Natural killer cell (primary cell): ENCODE measurements around the gene FOXC1. TPM values are rescaled to one million over a fixed set of nuclear protein-coding genes. Genes with fewer than 3 reads are reported as not detected.

ENCODE experiments used
- ATAC-seq, 3 donors: fragments of 150-1000 bp in 2 of 3; fragments of 200-7000 bp in 1 of 3; cut with Tn5 transposase; 1 replicate in 1 of 3; 2 replicates in 2 of 3; pipeline ENCODE4 v1.10.0; 2021; ENCODE audit warnings: mild to moderate bottlenecking in 2 of 3, moderate library complexity in 2 of 3
- DNase-seq, 2 donors: peaks; one replicate each; pipeline versions ENCODE4 v3.0.0 to v3.0.0-alpha.2; 2013 to 2021; ENCODE audit warnings: mixed read lengths in 1 of 2
- H3K27ac ChIP-seq: one replicate; pipeline ENCODE4 v1.5.1; 2013; ENCODE audit warnings: mild to moderate bottlenecking, low read length
- H3K27me3 ChIP-seq: one replicate; pipeline ENCODE4 v1.6.1; 2013; ENCODE audit warnings: low read length; ENCODE audit not compliant: control insufficient read depth, insufficient read depth
- H3K36me3 ChIP-seq: one replicate; pipeline ENCODE4 v1.6.1; 2013; ENCODE audit warnings: low read length; ENCODE audit not compliant: control insufficient read depth, insufficient read depth
- H3K4me1 ChIP-seq: one replicate; pipeline ENCODE4 v1.6.1; 2013; ENCODE audit warnings: low read length; ENCODE audit not compliant: control insufficient read depth, insufficient read depth
- H3K4me3 ChIP-seq: one replicate; pipeline ENCODE4 v1.5.1; 2013; ENCODE audit warnings: low read length
- H3K9me3 ChIP-seq: one replicate; pipeline ENCODE4 v1.6.1; 2013; ENCODE audit warnings: low read length; ENCODE audit not compliant: control insufficient read depth, insufficient read depth
- H3K27ac Mint-ChIP-seq, 2 donors: one replicate each; pipeline ENCODE4 v1.8.0; 2022; ENCODE audit warnings: mild to moderate bottlenecking in 2 of 2, mixed read lengths in 2 of 2, moderate library complexity in 1 of 2
- H3K27me3 Mint-ChIP-seq, 2 donors: one replicate each; pipeline ENCODE4 v1.8.0; 2022; ENCODE audit warnings: low read depth in 2 of 2, mixed read lengths in 2 of 2
- H3K36me3 Mint-ChIP-seq: one replicate; pipeline ENCODE4 v1.8.0; 2022; ENCODE audit warnings: mixed read lengths
- H3K4me1 Mint-ChIP-seq, 2 donors: one replicate each; pipeline ENCODE4 v1.8.0; 2022; ENCODE audit warnings: mixed read lengths in 2 of 2
- H3K4me3 Mint-ChIP-seq: one replicate; pipeline ENCODE4 v1.8.0; 2022; ENCODE audit warnings: mild to moderate bottlenecking, moderate library complexity, mixed read lengths
- H3K9me3 Mint-ChIP-seq, 2 donors: one replicate each; pipeline ENCODE4 v1.8.0; 2022; ENCODE audit warnings: mixed read lengths in 2 of 2
- WGBS: methylation state at CpG from one replicate; pipeline ENCODE4 v1.1.7; 2013; ENCODE audit warnings: missing lambda C conversion rate; ENCODE audit not compliant: insufficient coverage; 5-methylcytosine and 5-hydroxymethylcytosine counted together
- intact Hi-C: fragments of 100-400 bp; cut with micrococcal nuclease; formaldehyde crosslinking; loops from one replicate; pipeline ENCODE4 v1.14.2; 2022
- total RNA-seq, 4 donors: library from RNA; stranded (reverse); fragments of 120-200 nt in 1 of 4; gene quantifications; one replicate each; pipeline versions ENCODE4 v1.2.3 to v1.2.4, GENCODE V29; 2013 to 2022
- TF ChIP-seq, protein P1 (sequence below): fragments of 200-600 bp; IDR thresholded peaks from one replicate; pipeline ENCODE4 v1.8.0; 2022; ENCODE audit warnings: antibody characterized with exemption

The FOXC1 gene
- total RNA-seq, 3 donors from 2014 or later (not counting 1 experiment from before 2014, with no cell fraction given) = 0.16 to 0.21 TPM; not detected in 1

DNA sequence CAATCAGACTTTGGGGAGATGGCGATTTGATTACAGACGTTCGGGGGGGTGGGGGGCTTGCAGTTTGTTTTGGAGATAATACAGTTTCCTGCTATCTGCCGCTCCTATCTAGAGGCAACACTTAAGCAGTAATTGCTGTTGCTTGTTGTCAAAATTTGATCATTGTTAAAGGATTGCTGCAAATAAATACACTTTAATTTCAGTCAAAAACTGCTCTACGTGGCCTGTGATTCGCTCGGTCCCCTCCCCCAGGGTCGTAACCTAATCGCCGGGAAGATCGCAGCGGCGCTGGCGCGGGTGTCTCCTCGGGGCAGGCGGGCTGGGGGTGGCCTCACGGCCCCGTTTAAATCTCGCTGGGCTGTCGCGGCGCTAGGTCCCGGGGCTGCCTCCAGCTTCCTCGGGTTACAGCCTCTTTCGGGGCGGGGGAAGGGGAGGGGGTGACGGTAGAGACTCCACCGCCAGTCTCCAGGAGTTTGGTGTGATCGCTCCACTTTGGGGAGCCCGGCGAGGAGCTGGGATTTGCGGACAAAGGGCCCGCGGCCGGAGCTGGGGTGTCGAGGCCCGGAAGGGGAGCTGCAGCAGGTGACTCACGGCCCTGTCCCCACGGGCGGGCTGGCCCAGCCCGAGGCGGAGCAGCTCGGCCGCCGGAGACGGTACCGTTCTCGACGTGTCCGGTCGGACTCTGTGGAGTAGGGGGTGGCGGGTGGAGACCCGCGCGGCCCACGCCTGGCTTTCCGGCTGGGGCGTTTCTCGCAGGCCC is 4.2 kb downstream of the FOXC1 start:
- Histone ChIP-seq H3K9me3 (no peaks in the 10 kb centered on the region), H3K27ac (no peak overlapping the region), H3K27me3 (peaks cover 49% of the 10 kb centered on the region), H3K4me3 (no peak overlapping the region), H3K4me1 (peaks cover 28% of the 10 kb centered on the region), H3K36me3 (no peaks in the 10 kb centered on the region)
- 8% methylated on average over 59 of the region's 60 CpGs for WGBS
- TF ChIP-seq, protein P1, sequence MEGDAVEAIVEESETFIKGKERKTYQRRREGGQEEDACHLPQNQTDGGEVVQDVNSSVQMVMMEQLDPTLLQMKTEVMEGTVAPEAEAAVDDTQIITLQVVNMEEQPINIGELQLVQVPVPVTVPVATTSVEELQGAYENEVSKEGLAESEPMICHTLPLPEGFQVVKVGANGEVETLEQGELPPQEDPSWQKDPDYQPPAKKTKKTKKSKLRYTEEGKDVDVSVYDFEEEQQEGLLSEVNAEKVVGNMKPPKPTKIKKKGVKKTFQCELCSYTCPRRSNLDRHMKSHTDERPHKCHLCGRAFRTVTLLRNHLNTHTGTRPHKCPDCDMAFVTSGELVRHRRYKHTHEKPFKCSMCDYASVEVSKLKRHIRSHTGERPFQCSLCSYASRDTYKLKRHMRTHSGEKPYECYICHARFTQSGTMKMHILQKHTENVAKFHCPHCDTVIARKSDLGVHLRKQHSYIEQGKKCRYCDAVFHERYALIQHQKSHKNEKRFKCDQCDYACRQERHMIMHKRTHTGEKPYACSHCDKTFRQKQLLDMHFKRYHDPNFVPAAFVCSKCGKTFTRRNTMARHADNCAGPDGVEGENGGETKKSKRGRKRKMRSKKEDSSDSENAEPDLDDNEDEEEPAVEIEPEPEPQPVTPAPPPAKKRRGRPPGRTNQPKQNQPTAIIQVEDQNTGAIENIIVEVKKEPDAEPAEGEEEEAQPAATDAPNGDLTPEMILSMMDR = no peak
- Mint-ChIP-seq H3K4me3 (no peak overlapping the region), H3K36me3 (no peaks in the 10 kb centered on the region), H3K9me3 (no peaks in the 10 kb centered on the region), H3K4me1 (peaks cover 14 to 17% of the 10 kb centered on the region in 2 donors), H3K27me3 (peaks cover 36 to 46% of the 10 kb centered on the region in 2 donors), H3K27ac (no peak overlapping the region)
- ATAC-seq (peak in 1 of 3 donors; percentile 35), DNase-seq (peak in 1 of 2 donors; percentile 14)
- intact Hi-C loops = no loop called here

DNA sequence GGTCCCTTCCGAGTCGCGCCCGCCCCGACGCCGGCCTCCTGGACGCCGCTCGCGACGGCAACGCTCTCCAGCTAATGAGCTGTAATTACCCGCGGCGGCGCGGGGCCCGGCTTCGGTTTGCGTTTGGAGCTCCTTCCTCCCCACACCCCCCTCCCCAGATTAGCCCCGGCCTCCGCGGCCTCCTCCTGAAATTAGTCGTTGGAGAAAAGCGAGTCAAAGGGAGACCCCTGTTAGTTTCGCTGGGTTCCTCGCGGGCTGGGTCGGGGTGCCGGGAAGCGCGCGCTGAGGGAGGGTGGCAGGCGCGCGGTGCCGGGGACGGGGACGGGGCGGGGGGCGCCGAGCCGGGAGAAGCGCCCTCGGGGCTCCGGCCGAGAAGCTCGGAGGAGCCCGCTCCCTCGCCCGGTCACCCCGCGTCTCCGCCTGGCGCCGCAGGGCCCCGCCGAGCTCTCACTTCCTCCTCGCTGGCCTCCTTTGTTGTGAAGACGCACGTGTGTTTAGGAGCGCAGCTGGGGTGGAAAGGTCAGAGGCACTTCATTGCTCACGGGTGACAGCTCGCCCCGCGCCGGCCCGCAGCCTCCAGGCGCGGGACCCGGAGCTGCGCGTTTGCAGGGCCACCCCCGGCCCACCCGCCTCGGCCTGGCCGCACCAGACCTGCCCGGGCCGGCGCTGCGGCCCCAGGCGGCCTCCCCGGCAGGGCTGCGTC is 4.9 kb downstream of the FOXC1 start:
- no peak overlapping the region for H3K27ac ChIP-seq
- TF ChIP-seq, protein P1 = no peak
- H3K4me1 Mint-ChIP-seq = peaks cover 13 to 17% of the 10 kb centered on the region in 2 donors
- H3K27ac Mint-ChIP-seq = no peak overlapping the region
- DNase-seq = peak in 1 of 2 donors; percentile 33
- intact Hi-C loops = no loop called here
- 6% methylated on average over 85 of the region's 85 CpGs for WGBS
- H3K9me3 ChIP-seq = no peaks in the 10 kb centered on the region
- no peaks in the 10 kb centered on the region for H3K9me3 Mint-ChIP-seq
- H3K4me1 ChIP-seq = peaks cover 24% of the 10 kb centered on the region
- peaks cover 40 to 46% of the 10 kb centered on the region in 2 donors for H3K27me3 Mint-ChIP-seq
- H3K4me3 Mint-ChIP-seq = no peak overlapping the region
- peaks cover 49% of the 10 kb centered on the region for H3K27me3 ChIP-seq
- no peak overlapping the region for H3K4me3 ChIP-seq
- no peaks in the 10 kb centered on the region for H3K36me3 ChIP-seq
- no peaks in the 10 kb centered on the region for H3K36me3 Mint-ChIP-seq
- ATAC-seq = no peak

DNA sequence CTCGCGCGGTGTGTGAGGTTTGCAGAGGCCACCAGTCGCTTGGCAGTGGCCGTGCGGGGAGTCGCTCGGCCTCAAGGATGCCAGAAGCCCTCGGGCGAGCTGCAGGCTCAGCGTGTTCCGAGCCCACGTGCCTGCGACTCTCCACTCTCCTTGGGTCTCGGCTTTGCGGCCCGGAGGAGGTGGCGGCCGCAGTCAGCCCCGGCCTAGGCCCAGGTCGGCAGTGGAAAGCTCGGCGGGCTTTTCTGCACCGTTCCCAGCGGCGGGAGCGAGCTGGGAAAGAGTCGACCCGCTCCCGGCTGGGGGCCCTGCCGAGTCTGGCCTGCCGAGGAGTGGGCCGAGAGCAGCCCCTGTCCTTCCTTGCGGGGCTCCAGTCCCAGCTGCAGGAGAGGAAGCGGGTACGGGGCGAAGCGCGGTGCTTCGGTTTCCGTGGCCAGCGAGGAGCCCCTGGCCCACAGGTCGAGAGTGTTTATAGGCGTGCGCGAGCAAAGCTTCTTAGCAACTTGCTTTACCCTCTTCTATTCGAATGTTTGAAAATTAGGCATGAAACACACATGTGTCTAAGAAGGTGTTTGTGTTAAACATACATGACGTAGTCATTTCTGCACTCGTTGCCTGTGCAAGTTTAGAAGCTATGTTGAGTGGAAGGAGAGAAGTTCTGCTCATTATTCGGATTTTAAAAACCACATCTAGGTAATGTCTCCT is 5.6 kb downstream of the FOXC1 start:
- Mint-ChIP-seq H3K4me3 (no peak overlapping the region), H3K27me3 (peaks cover 40 to 46% of the 10 kb centered on the region in 2 donors)
- peaks cover 51% of the 10 kb centered on the region for H3K27me3 ChIP-seq

More for the DNA sequence above, 5.6 kb downstream of the FOXC1 start:
- Histone ChIP-seq H3K4me1 (peaks cover 27% of the 10 kb centered on the region), H3K36me3 (no peaks in the 10 kb centered on the region), H3K9me3 (no peaks in the 10 kb centered on the region), H3K27ac (no peak overlapping the region), H3K4me3 (no peak overlapping the region)
- Mint-ChIP-seq H3K27ac (no peak overlapping the region), H3K9me3 (no peaks in the 10 kb centered on the region), H3K4me1 (peaks cover 13 to 17% of the 10 kb centered on the region in 2 donors), H3K36me3 (no peaks in the 10 kb centered on the region)
- intact Hi-C loops = no loop called here
- ATAC-seq = no peak
- WGBS = 50% methylated on average over 49 of the region's 50 CpGs
- TF ChIP-seq, protein P1 = no peak
- no peak for DNase-seq
